ENCODE data around the gene UBE2N.

Gene UBE2N

DNA sequence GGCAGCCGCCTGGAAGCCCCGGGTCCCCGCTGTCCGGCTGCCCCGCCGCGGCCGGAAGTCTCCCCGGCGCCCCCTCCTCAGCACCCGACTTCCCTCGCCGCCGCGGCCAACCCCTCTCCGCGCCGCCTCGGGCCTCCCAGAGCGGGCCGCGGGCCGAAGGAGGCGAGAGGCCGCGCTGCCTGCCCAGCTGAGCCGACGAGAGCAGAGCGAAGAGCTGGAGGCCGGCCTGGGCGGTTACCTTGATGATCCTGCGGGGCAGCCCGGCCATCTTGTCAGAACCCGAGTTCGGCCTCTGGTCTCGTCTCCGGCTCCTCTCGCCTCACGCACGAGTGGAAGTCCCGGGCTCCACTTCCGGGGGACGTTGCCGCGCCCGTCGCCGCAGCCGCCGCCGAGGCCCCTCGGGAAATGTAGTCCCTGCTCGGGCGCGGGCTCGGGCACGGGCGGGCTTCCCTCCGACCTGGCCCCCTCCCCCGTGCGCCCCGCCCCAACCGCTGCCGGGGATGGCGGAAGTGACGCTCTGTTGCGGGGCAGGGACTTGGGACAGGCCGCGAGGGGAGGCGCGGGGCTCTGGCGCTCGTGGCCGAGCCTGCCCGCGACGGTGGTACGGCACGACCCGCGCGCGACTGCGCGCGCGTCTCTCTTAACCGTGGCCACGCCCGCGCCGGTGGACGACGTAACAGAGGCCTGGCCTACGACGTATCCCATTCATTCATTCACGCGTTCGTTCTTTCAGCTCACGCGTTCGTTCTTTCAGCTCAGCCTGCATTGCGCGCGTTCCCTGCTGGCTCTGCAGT lies at the start of gene UBE2N:
Gene UBE2N, minus strand, starts transcription at position 331 of the 794 bp plus-strand sequence. Its CDS starts 63 bp downstream, at position 268.
- peak; percentile 84 to 91 for DNase-seq

GRCh38 chr12:93484315-93484981 lies 42.7 kb upstream of the UBE2N start:
- DNase-seq: no peak

DNA sequence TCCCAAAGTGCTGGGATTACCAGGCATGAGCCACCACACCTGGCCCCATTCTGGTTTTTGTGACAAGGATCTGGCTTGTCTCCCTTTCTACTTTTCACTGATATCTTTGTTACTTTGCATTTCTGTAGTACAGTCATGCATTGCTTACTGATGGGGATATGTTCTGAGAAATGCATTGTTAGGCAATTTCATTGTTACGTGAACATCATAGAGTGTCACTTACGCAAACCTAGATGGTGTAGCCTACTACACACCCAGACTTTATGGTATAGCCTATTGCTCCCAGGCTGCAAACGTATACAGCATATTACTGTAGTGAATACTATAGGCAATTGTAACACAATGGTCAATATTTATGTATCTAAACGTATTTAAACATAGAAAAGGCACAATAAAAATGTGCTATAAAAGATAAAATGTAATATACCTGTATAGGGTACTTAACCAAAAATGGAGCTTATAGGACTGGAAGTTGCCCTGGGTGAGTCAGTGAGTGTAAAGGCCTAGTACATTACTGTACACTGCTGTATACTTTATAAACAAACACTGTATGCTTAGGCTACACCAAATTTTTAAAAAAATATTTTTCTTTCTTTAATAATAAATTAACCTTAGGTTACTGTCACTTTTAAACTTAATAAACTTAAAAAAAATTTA lies 41.5 kb upstream of the UBE2N start:
- DNase-seq: no peak

GRCh38 chr12:93482721-93483120 lies 41.0 kb upstream of the UBE2N start:
- no peak for DNase-seq

DNA sequence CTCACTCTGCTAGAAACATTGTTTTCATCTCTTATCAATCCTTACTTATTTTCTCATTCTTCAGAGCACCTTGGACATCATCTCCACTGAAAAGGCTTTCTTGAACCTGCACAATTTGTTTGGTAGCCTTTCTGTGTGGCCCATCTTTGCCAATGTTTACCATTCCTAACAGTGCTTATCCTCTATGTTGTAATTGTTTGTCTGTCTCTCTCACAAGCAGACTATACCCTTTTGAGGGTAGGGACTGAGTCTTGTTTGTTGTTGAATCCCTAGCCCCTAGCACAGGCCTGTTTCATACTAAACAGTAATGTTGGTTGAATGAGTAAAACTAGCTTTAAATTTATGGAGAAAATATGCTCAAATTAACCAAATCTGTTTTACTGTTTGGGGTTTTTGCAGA lies 34.8 kb upstream of the UBE2N start:
- DNase-seq: no peak

DNA sequence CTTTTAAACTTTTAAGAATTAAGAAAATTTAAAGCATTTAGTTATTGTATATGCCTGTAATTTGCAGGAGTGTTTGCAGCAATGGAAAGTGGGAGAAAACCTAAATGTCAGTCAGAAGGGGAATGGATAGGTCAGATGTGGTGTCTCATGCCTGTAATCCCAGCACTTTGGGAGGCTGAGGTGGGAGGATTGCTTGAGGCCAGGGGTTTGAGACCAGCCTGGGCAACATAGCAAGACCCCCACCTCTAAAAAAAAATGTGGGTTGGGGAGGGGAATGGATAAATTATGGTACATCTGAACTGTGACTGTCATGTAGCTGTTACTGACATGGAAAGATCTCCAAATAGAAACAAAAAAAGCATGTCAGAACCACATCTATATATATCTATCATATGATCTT lies 27.6 kb upstream of the UBE2N start:
- no peak for DNase-seq

DNA sequence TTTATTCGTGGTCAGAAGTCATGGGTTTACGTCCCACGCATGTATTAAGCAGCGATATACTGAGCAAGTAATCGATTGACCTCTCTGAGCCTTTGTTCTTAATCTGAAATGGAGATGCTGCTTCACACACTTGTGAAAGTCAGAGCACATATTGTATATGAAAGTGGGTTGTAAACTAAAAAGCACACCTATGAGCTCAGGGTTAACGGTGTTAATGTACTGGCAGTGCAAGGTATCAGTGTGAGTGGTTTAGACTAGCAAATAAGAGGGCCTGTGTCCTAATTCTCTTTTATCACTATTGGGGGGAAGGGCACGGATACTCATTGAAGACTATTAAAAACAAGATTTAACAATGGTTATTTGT lies 26.2 kb upstream of the UBE2N start:
- DNase-seq: no peak

GRCh38 chr12:93467351-93468007 lies 25.7 kb upstream of the UBE2N start, which contains the start of gene MRPL42:
TSS of gene MRPL42 (plus strand) at chr12:93467514. CDS start at chr12:93469286, 1,772 bp downstream.
- peak; percentile 73 to 84 for DNase-seq

DNA sequence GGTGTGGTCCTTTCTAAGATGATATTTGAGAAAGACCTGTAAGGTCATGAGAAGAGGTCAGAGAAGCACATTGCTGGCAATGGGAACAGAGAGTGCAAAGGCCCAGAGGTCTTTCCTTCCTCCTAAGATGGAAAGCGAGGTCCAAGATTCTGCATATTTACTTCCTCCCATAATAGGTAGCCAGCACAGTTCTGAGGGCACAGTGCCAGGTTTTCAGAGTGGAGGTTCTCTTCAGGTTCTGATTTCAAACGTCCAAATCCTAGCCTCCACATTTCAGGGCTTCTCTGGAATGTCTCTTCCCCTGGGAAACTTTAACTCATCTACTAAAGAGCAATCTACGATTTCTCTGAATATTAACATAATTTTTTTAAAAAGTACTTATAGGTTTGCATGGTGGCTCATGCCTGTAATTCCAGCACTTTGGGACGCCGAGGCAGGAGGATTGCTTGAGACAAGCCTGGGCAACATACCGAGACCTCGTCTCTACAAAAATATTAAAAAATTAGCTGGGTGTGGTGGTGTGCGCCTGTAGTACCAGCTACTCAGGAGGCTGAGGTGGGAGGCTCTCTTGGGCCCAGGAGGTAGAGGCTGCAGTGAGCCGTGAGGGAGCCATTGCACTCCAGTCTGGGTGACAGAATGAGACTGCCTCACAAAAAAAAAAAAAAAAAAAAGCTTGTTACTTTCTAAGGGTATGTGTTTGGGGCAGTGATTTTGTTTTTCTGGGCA lies 25.0 kb upstream of the UBE2N start:
- no peak for DNase-seq

DNA sequence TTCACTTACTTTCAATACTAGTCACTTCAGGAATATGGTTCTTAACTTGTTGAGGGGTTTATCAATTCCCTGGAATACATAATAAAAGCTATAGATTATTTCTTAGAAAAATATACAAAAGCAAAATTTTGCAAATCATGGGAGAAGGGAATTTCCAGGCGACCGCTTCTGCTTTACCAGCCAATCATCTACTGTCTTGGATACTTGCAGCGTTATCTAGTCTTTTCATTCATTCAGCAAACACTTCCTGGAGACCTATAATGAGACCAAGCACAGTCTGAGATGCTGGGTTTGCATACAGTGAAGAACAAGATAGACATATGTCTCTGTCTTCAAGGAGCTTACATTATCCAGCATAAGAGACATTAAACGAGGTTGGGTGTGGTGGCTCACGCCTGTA lies 24.1 kb upstream of the UBE2N start:
- no peak for DNase-seq

GRCh38 chr12:93461503-93461902 lies 19.8 kb upstream of the UBE2N start:
- no peak for DNase-seq

DNA sequence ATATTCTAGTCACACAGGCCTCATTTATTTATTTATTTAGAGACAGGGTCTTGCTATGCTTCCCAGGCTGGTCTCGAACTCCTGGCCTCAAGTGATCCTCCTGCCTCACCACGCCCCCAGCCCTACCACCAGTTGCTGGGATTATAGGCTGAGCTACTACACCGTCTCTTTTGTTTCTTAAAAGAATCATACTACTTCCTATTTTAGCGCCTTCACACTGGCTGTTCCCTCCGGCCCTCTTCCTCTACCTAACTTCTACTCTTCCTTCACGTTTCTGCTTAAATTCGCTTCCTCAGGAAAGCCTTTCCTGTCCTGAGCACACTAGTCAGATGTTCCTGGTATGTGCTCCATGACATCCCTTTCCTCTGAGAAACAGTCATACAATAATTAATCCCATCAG lies 19.2 kb upstream of the UBE2N start:
- DNase-seq: no peak

DNA sequence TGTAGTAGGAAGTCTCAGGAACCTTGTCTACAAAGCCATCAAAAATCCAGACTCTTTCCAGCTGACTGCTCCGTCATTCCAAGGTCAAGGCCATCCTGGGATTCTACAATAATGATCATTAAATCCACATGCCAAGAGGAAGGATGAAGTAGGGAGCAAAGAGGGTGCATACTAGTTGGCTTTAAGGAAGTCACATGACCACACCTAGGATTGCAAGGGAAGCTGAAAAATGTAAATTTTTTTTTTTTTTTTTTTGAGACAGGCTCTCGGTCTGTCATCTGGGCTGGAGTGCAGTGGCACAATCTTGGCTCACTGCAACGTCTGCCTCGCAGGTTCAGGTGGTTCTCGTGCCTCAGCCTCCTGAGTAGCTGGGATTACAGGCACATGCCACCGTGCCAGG lies 18.3 kb upstream of the UBE2N start:
- DNase-seq: no peak

DNA sequence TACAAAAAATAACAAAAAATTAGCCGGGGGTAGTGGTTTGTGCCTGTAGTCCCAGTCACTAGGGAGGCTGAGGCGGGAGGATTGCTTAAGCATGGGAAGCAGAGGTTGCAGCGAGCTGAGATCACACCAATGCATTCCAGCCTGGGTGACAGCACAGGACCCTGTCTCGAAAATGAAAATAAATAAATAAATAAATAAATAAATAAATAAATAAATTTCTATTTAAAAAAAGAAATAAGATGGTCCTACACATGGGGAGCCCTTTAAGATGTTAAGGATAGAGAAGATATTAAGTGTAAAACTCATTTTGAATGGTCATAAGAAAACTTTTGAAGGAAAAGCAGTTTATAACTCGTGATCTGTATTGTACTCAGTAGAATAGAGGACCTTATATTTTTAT lies 17.4 kb upstream of the UBE2N start:
- no peak for DNase-seq

- DNase-seq: no peak
Measured at GRCh38 chr12:93456077-93456476, 14.3 kb upstream of the UBE2N start.

- DNase-seq: no peak
Measured at GRCh38 chr12:93453633-93454032, 11.9 kb upstream of the UBE2N start.

DNA sequence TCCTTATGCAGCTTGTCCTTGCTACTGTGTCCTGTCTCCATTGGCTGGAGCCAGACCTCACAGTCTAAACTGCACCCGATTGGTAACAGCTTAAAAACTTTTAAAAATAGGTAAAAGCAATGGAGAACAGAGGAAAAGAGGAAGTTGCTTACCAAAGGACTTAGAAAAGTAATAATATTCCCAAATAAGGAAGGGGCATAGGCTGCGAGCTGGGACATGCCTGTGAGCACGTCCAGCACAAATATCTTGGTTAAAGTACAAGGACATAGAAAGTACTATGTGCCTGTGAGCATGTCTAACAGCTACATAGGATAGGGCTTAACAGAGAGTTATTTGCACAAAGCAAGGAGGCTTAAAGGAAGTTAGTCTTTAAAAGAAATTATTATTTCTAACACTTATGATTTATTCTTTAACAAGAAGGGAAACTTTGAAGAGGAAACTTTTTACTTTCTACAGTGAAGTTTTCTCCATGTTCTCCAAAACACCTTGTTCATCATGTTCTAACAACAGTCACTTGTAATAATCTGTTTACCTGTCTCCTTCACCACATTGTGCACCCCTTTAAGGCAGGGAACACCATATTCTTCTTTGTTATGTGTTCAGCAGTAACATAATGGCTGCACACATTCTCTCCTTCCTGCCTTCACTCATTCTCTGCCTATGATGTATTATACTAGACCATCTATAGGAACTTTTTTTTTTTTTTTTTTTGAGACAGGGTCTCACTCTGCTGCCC lies 9.8 kb upstream of the UBE2N start:
- DNase-seq: no peak

DNA sequence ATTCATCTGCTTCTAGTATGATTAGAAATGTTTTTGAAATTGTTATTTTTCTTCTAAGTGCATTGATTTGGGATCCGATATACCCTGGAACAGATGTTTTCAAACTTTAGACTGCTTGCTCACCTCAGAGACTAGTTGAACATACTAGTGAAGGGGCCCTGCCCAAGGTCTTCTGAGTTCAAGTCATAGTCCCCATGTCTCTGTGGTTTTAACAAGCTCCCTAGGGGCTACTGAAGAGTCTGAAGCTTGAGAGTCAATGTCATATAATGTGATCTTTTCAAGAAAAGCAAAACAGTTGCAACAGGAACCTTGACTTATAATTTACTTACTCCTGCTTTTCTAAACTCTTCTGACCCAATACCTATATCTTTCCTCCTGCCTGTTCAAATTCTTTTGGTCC lies 7.5 kb upstream of the UBE2N start:
- DNase-seq: no peak

GRCh38 chr12:93448796-93449195 lies 7.0 kb upstream of the UBE2N start:
- DNase-seq: no peak

DNA sequence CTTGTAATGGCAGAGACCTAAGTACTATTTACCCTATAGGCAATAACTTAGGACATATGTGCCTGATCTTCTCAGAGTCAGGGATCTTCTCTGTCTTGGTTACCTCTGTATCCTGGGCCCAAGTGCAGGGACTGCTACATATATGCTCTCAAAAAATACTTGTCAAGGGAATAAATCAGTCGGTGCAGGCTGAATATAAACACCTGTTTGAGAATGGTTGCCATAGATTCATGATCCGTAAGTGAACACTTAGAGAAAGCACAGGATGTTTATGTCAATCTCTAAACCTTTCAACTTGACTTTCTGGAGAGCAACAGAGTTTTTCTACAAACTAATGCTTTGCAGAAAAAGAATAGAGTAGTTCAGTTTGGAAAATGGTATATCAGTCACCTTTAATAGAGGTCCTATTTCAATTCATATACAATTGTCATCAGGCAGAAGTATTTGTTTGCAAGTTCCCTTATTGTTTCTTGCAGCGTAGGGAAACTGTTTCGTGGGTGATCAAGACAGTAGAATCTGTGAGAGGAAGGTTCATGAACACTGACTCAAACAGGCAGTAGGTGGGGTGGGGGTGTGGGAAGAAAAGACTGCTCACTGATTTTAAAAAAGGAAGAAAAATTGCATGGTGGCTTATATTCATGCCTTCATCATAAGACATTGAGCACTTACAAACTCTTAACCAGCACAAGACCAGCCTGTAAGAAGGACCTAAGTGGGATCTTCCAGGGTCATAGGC lies 6.0 kb upstream of the UBE2N start:
- no peak for DNase-seq

- no peak for DNase-seq
Measured at GRCh38 chr12:93443576-93443975, 1.8 kb upstream of the UBE2N start.

All from NCI-H524 (cell line).